NCI-H2227 treated with DMSO at 0.1 percent for 48 hours (cell line): ENCODE results near the gene ETS2.

Experiments
- DNase-seq: peaks from one replicate; lab custom pipeline; 2025; lab: John Stamatoyannopoulos, UW

The ETS2 gene

GRCh38 chr21:38802050-38803026, 3.4 kb upstream of the ETS2 start:
- no peak for DNase-seq

DNA sequence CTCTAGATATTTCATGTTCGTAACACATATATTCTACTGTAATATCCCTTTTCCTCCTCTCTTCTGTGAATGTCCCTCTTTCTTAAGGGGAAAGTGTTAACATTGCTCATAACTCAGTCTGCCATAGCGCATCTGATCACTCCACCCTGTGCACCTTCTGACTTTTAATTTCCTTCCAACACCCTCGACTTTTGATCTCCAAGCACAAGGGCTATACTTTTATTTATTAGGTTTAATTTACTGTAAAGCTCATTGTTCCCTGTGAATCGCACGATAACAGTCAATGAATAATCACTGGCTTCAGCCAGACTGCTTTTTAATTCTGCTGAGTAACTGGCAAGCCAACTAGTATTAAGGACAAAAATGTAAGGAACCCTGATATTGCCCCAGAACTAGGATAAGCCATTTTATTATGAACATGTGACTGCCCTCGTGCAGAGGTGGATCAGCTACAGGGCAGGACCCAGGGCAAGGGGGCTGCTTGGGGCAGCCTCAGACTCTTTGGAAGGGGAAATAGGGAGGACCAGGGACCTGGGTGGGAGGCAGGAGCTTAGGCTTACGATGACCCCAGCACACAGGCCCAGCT, 2.6 kb upstream of the ETS2 start:
- DNase-seq: no peak

GRCh38 chr21:38804030-38804788, 1.5 kb upstream of the ETS2 start:
- DNase-seq: no peak

DNA sequence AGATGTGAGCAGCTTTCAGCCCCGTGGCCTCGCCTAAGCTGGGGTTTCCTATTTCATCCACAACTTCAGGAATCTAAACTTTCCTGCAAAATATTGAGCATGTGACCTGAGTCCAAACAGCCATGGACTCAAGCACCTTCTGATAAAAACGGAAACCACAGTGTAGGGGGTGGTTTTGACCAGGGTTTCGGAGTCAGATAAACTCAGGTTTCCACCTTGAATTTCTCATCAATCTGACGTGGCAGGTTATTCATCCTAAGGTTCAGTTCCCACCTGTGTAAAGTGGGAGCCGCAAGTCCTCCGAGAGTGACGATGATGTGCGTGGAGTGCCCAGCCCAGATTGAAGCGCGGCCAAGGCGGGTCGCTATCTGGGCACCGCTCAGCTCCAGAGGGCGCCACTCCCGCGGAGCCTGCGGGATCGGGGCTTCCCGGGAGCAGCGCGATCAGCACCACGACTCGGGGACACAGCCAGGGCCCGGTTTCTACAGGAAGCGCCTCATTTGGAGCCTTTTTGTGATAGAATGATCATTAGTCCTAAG, 871 bp upstream of the ETS2 start:
- DNase-seq: no peak

- peak; percentile 35 for DNase-seq
These were observed 618 bp downstream of the ETS2 start for GRCh38 chr21:38806153-38806941.

DNA sequence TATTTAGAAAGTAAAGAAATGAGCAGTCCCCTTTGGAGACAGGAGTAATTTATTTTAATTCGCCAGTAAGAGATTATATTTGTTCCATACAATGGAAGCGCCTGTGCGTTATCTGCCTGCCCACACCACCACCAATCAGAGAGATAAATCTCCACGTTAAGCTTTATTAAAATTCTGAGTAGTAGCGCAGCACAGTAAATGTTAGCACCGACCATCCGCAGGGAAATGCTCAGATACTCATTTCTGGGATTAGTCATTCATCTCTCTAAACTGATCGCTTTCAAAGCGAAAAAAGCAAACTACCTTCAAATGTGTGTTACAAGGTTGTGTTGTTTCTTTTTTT, 1.2 kb downstream of the ETS2 start:
- peak; percentile 69 for DNase-seq

GRCh38 chr21:38807441-38807871, 1.7 kb downstream of the ETS2 start:
- peak; percentile 83 for DNase-seq

GRCh38 chr21:38807986-38808385, 2.3 kb downstream of the ETS2 start:
- no peak for DNase-seq

DNA sequence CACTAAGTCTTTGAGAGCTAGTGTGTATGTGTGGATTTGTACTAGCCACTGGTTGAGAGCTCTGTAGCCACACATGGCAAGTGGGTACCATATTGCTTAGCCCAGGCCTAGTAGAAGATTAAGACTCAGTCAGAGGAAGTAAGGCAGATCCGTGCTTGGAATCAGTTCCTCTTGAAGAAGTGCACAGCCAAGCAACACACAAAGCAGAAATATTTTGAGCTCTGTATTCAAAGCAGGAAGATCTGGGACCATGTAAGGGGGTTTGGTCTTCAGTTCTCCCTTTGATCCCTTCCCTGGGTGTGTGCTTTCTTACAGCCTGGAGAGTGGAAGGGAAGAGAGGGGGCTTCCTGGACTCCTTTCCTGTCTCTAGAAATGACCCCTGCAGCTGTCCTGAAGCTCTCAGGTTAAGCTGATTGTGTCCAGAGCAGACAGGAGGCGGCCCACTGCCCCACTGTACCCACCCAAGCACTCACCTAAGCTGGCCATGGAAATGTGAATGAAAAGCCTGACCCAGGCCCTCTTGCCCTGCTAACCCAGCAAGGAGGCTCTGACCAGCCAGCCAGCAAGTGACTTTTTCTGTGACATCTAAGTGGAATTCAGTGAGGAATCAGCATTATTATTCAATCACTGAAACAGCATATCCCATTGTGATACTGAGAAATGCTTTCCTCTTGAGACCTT, 3.6 kb downstream of the ETS2 start:
- no peak for DNase-seq

DNA sequence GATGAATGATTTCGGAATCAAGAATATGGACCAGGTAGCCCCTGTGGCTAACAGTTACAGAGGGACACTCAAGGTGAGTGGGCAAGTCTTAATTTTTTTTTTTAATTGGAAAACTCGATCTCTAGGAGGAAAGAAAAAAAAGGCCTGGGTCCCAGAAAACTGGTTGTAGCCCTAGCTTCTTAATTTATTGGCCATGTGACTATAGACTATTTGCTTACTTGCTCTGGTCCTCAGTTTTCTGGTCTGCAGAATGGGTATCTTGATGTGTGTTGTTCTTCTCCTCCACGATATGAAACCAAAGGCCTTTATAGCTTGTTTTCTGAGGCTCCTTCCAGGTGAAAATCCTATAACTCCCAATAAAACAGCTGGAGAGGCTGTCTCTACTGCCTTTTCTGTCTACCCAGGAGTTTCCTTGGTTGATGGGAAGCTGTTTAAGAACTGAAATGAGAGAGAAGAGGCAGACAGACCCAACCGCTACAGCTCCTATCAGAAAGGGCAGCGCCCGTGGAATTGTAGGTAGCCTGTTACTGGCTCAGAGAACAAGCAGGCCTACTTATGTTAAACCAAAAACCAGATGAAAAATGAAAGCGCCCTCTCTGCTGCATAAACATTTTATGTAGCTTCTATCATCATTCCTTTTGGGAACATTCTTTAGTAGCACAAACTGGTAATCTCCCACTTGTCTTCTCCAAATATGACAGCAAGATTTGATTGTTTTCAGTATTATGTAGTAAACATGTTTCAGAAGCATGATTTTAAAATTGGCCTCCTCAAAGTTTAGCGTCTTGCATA, 4.5 kb downstream of the ETS2 start:
- DNase-seq: no peak

DNA sequence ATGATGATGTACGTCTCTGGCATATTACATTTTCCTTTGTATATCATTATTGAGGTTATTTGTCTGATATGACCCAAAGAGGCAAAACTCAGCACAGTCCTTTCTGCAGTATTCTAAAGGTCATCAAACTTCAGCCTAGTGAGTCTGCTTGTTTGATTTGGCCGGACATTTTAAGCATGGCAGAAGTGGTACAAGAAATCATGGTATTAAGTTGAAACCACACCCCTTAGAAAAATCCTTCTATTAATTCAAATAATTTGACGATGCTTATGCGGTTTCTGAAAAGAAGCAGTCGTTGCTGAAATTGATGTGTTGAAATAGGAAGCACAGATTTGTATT, 5.1 kb downstream of the ETS2 start:
- DNase-seq: no peak

GRCh38 chr21:38811257-38811656, 5.5 kb downstream of the ETS2 start:
- no peak for DNase-seq

DNA sequence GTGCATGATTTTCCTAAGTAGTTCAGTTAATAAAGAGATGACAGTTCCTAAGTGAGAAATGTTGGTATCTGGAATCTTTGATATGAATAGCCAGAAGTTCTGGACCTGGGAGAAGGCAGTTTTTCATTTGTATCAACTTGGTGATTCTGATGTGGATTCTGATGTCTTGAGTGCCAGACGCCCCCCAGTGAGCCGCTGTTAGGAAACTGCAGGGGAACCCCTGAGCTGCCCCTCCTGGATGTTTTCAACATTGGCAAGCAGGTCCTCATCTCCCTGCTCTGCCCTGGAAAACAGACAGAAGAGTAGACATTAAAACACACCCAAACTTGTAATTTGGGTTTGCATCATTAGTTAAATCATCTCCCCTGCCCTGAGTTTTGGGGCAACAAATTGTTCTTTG, 7.4 kb downstream of the ETS2 start:
- DNase-seq: no peak

- peak; percentile 67 for DNase-seq
These were observed 7.8 kb downstream of the ETS2 start for GRCh38 chr21:38813547-38813946.

- no peak for DNase-seq
These were observed 8.7 kb downstream of the ETS2 start for GRCh38 chr21:38814126-38815059.

DNA sequence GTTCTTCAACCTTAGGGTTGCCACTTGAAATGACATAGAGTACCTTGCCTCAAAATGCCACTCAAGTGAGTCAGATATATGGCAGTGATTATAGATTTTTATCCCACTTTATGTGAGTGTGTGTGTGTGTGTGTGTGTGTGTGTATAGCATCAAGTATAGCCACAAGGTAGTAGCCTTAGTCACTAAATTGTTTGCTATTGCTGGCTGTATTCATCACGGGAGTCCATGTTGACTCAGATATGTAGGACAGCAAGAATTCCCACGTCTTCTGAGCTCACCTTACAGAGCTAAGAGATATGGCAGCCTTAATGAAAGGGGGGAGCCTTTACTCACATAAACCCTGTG, 9.3 kb downstream of the ETS2 start:
- DNase-seq: peak; percentile 9

GRCh38 chr21:38816400-38816977, 10.8 kb downstream of the ETS2 start:
- DNase-seq: no peak

GRCh38 chr21:38817371-38818324, 11.9 kb downstream of the ETS2 start:
- no peak for DNase-seq
